PC-3 (cell line): ENCODE measurements around the gene CHTF8. TPM values are rescaled to one million over a fixed set of nuclear protein-coding genes. Genes with fewer than 3 reads are reported as not detected.

Experiments used
- ATAC-seq: fragments of 200-7000 bp; cut with Tn5 transposase; 2 replicates; pipeline ENCODE4 v1.9.1; 2020; ENCODE audit warnings: mild to moderate bottlenecking, moderate library complexity
- BruUV-seq: library from RNA; stranded (reverse); fragments of 400-500 nt; replicated peaks from 2 replicates; lab custom pipeline; 2021; lab: Mats Ljungman, UMichigan
- CTCF ChIA-PET: fragments of 300-600 bp; sonication (Branson Sonifier 250); formaldehyde crosslinking; loops from one replicate; lab custom pipeline; 2022; ENCODE audit warnings: antibody characterized with exemption; lab: Charles Lee
- POLR2A ChIA-PET: fragments of 300-600 bp; sonication (Branson Sonifier 250); formaldehyde crosslinking; loops from one replicate; lab custom pipeline; 2022; ENCODE audit warnings: antibody characterized with exemption; ENCODE audit not compliant: unreplicated experiment; lab: Charles Lee
- DNase-seq: peaks from one replicate; pipeline ENCODE4 v3.0.0-alpha.2; 2015
- H2AFZ ChIP-seq: fragments of 300-600 bp; sonication (generic); 2 replicates; pipeline ENCODE4 v1.6.0; 2016; ENCODE audit warnings: antibody characterized with exemption, low read length
- H3F3A ChIP-seq: fragments of 300-600 bp; sonication (generic); one replicate; pipeline ENCODE4 v1.6.0; 2017; ENCODE audit warnings: antibody characterized with exemption, low read length, control low read depth, mild to moderate bottlenecking; ENCODE audit not compliant: unreplicated experiment
- H3K27ac ChIP-seq: fragments of 300-600 bp; sonication (generic); 2 replicates; pipeline ENCODE4 v1.5.1; 2016; ENCODE audit warnings: mild to moderate bottlenecking, low read length
- H3K27me3 ChIP-seq: fragments of 300-600 bp; sonication (generic); 2 replicates; pipeline ENCODE4 v1.6.1; 2016; ENCODE audit warnings: low read length, mixed read lengths
- H3K36me3 ChIP-seq: fragments of 300-600 bp; sonication (generic); 2 replicates; pipeline ENCODE4 v1.6.1; 2016; ENCODE audit warnings: low read depth, mixed run types, low read length, mixed read lengths
- H3K4me1 ChIP-seq: fragments of 300-600 bp; sonication (generic); 2 replicates; pipeline ENCODE4 v1.5.1; 2016; ENCODE audit warnings: low read length; ENCODE audit not compliant: insufficient read depth
- H3K4me2 ChIP-seq: fragments of 300-600 bp; sonication (generic); 2 replicates; pipeline ENCODE4 v1.6.0; 2016; ENCODE audit warnings: low read length
- H3K4me3 ChIP-seq: fragments of 300-600 bp; sonication (generic); 2 replicates; pipeline ENCODE4 v1.5.1; 2016; ENCODE audit warnings: mild to moderate bottlenecking, low read length, mixed read lengths
- H3K79me2 ChIP-seq: fragments of 300-600 bp; sonication (generic); 2 replicates; pipeline ENCODE4 v1.6.1; 2017; ENCODE audit warnings: low read length, mixed read lengths
- H3K9ac ChIP-seq: fragments of 300-600 bp; sonication (generic); 2 replicates; pipeline ENCODE4 v1.6.0; 2016; ENCODE audit warnings: mild to moderate bottlenecking, low read length
- H3K9me2 ChIP-seq: fragments of 300-600 bp; sonication (generic); replicated peaks from 2 replicates; pipeline ENCODE4 v1.6.1; 2016; ENCODE audit warnings: mixed run types, low read length, mixed read lengths
- H3K9me3 ChIP-seq: fragments of 300-600 bp; sonication (generic); 2 replicates; pipeline ENCODE4 v1.6.1; 2016; ENCODE audit warnings: low read length, mixed read lengths
- H4K20me1 ChIP-seq: fragments of 300-600 bp; sonication (generic); 2 replicates; pipeline ENCODE4 v1.6.1; 2016; ENCODE audit warnings: low read length, mixed read lengths
- CTCF ChIP-seq: fragments of 300-600 bp; sonication (generic); conservative IDR thresholded peaks from 2 replicates; pipeline ENCODE4 v1.5.1; 2017; ENCODE audit warnings: antibody characterized with exemption, low read depth, mild to moderate bottlenecking, low read length
- EZH2 ChIP-seq: fragments of 300-600 bp; sonication (generic); IDR thresholded peaks from one replicate; pipeline ENCODE4 v1.6.1; 2017; ENCODE audit warnings: antibody characterized with exemption, mild to moderate bottlenecking, low read length; ENCODE audit not compliant: unreplicated experiment
- EZH2phosphoT487 ChIP-seq: fragments of 300-600 bp; sonication (generic); IDR thresholded peaks from 2 replicates; pipeline ENCODE4 v1.6.1; 2018; ENCODE audit warnings: mild to moderate bottlenecking, antibody characterized with exemption, low read length, borderline replicate concordance
- intact Hi-C: fragments of 100-400 bp; cut with micrococcal nuclease; formaldehyde crosslinking; loops from 2 replicates; pipeline ENCODE4 v1.9.0; 2023
- total RNA-seq: library from RNA; depleted of rRNA; stranded (reverse); fragments of >200 nt; gene quantifications from 2 replicates; pipeline ENCODE4 v1.2.3, GENCODE V29; 2014; rRNA removed

Gene CHTF8
- total RNA-seq, 1 experiment from 2014 or later: 45.9 TPM

GRCh38 chr16:69071036-69071435 lies 61.4 kb downstream of the CHTF8 start:
- BruUV-seq: no TSS peak
- H3K79me2 ChIP-seq: no peaks in the 10 kb centered on the region
- no peak for TF ChIP-seq EZH2phosphoT487
- TF ChIP-seq CTCF: no peak
- TF ChIP-seq EZH2: no peak
- H3K9me3 ChIP-seq: no peaks in the 10 kb centered on the region
- ATAC-seq: no peak
- CTCF ChIA-PET: no interaction called here
- no peak overlapping the region for H3K4me3 ChIP-seq
- POLR2A ChIA-PET: no interaction called here
- no peaks in the 10 kb centered on the region for H3K9me2 ChIP-seq
- peak overlapping the region; percentile 98 for H3K27ac ChIP-seq
- H3K4me2 ChIP-seq: no peak overlapping the region
- intact Hi-C loops: no loop called here
- no peak for DNase-seq
- peaks cover 36% of the 10 kb centered on the region for H3K4me1 ChIP-seq
- no peak overlapping the region for H3K9ac ChIP-seq
- no peaks in the 10 kb centered on the region for H4K20me1 ChIP-seq
- peaks cover 11% of the 10 kb centered on the region for H3F3A ChIP-seq
- H2AFZ ChIP-seq: no peak overlapping the region
- H3K27me3 ChIP-seq: no peaks in the 10 kb centered on the region
- H3K36me3 ChIP-seq: no peaks in the 10 kb centered on the region

DNA sequence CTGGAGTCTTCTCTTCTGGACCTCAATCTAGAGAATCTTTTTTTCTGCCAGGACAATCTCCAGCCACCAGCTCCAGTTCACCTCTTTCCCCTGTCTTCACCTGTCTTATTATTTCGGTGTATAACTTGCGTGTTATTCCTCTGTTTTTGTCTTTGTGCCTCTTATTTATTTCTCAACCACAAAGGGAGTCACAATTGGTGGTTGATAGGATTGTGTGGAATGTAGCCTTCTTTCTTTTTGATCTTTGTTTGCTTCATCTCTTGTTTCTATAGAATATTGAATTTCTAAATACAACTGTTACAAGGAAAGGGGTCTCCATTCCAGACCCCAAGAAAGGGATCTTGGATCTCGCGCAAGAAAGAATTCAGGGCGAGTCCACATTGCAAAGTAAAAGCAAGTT lies 62.9 kb downstream of the CHTF8 start:
- CTCF ChIA-PET: no interaction called here
- peaks cover 44% of the 10 kb centered on the region for H3K4me1 ChIP-seq
- no peak overlapping the region for H2AFZ ChIP-seq
- H3K9me2 ChIP-seq: no peaks in the 10 kb centered on the region
- H3K9me3 ChIP-seq: no peaks in the 10 kb centered on the region
- BruUV-seq: no TSS peak
- no peaks in the 10 kb centered on the region for H3K27me3 ChIP-seq
- TF ChIP-seq CTCF (no peak), EZH2phosphoT487 (no peak), EZH2 (no peak)
- H3K9ac ChIP-seq: no peak overlapping the region
- no peak overlapping the region for H3K4me2 ChIP-seq
- DNase-seq (no peak), ATAC-seq (no peak)
- POLR2A ChIA-PET: no interaction called here
- no peaks in the 10 kb centered on the region for H4K20me1 ChIP-seq
- intact Hi-C loops: no loop called here
- no peaks in the 10 kb centered on the region for H3K79me2 ChIP-seq
- H3K36me3 ChIP-seq: no peaks in the 10 kb centered on the region
- peaks cover 11% of the 10 kb centered on the region for H3F3A ChIP-seq
- no peak overlapping the region for H3K4me3 ChIP-seq
- no peak overlapping the region for H3K27ac ChIP-seq

Other genes with a start within 250 kb of the CHTF8 start
- 92.5 and 153 TPM in 2 replicates for gene HAS3, start 26.9 kb downstream of the CHTF8 start, total RNA-seq
- gene UTP4, start 61 bp upstream of the CHTF8 start, total RNA-seq: 26.4 and 26.9 TPM in 2 replicates
- gene SNTB2, start 54.6 kb upstream of the CHTF8 start, total RNA-seq: 40.4 and 62.6 TPM in 2 replicates
- 27.3 and 28.1 TPM in 2 replicates for gene VPS4A, start 178.8 kb upstream of the CHTF8 start, total RNA-seq
- gene PDF, start 198.0 kb upstream of the CHTF8 start, total RNA-seq: 30.6 and 45.0 TPM in 2 replicates
- 27.2 and 29.5 TPM in 2 replicates for gene COG8, start 207.0 kb upstream of the CHTF8 start, total RNA-seq
- gene NIP7, start 207.2 kb upstream of the CHTF8 start, total RNA-seq: 25.4 and 28.3 TPM in 2 replicates
- not detected in 2 replicates for gene TMED6, start 219.2 kb upstream of the CHTF8 start, total RNA-seq